GM10248 (cell line): ENCODE measurements around the gene TBX15.
"Not testable (repeated sequence)": the region's sequence is repeated elsewhere in the genome, so short reads cannot be mapped to it uniquely, and the experiment has no call there.

Source experiments
- CTCF ChIA-PET: fragments of 300-600 bp; sonication (Branson Sonifier 250); formaldehyde crosslinking; extraction: SDS; loops from one replicate; lab custom pipeline; 2021; ENCODE audit warnings: antibody characterized with exemption; lab: Yijun Ruan, JAX
- POLR2A ChIA-PET: fragments of 350-650 bp; sonication (Branson Sonifier 250); formaldehyde crosslinking; extraction: SDS; loops from one replicate; lab custom pipeline; 2020; ENCODE audit warnings: antibody characterized with exemption; lab: Yijun Ruan, JAX
- DNase-seq: peaks from one replicate; pipeline ENCODE4 v3.0.0; 2012; ENCODE audit errors: extremely low spot score
- TF ChIP-seq, protein P1 (sequence below): IDR thresholded peaks from 2 replicates; pipeline ENCODE4 v1.5.1; 2012; ENCODE audit warnings: mild to moderate bottlenecking, low read depth; ENCODE audit errors: extremely low read depth, missing control alignments, control extremely low read depth

Gene TBX15

DNA sequence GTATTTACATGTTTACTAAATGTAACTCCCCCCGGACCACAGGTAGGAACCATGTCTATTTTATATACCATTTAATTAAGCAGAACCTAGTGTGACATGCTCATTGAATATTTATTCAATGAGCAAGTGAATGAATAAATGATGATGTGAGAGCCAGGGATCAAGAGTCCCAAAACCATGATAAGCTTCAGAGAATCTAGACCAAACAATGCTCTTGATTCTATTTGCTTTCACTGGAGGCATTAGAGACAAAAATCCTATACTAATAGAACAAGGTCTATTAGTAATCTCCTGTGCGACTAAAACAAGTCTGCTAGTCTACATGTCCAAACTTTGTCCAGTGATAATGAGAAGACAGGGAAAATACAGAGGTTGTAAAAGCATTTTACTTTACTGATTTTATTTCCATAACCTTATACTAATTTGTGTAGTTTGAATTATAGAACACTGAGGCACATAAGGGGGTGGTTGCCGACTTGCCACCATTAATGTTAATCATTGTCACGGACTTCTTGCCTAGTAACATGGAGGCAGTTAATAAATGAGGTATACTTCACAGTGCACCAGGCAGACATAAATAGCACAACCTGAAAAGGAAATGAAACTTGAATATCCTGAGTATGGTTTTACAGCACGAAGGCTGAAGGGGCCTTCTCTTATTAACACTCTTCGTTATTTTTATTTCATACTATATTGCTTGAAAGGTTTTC lies 69.8 kb downstream of the TBX15 start:
- DNase-seq: peak; percentile 9
- POLR2A ChIA-PET: no interaction called here
- TF ChIP-seq, protein P1, sequence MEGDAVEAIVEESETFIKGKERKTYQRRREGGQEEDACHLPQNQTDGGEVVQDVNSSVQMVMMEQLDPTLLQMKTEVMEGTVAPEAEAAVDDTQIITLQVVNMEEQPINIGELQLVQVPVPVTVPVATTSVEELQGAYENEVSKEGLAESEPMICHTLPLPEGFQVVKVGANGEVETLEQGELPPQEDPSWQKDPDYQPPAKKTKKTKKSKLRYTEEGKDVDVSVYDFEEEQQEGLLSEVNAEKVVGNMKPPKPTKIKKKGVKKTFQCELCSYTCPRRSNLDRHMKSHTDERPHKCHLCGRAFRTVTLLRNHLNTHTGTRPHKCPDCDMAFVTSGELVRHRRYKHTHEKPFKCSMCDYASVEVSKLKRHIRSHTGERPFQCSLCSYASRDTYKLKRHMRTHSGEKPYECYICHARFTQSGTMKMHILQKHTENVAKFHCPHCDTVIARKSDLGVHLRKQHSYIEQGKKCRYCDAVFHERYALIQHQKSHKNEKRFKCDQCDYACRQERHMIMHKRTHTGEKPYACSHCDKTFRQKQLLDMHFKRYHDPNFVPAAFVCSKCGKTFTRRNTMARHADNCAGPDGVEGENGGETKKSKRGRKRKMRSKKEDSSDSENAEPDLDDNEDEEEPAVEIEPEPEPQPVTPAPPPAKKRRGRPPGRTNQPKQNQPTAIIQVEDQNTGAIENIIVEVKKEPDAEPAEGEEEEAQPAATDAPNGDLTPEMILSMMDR: no peak
- CTCF ChIA-PET: interaction anchor here (1.6 kb wide), 1 partner anchor 91 kb away, joined by 3 read pairs; no protein-coding TSS in a partner anchor

DNA sequence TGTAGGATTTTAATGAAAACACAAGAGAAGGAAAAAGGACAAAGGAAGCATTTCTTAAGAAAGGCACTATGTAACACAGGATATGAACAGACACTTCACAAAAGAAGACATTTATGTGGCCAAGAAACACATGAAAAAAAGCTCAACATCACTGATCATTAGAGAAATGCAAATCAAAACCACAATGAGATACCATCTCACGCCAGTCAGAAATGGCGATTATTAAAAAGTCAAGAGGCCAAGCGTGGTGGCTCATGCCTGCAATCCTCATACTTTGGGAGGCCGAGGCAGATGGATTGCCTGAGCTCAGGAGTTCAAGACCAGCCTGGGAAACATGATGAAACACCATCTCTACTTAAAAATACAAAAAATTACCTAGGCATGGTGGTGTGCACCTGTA lies 71.8 kb downstream of the TBX15 start:
- CTCF ChIA-PET: interaction anchor here (1.0 to 1.7 kb wide), 2 partner anchors 8 to 43 kb away, joined by 3 to 4 read pairs; no protein-coding TSS in a partner anchor
- POLR2A ChIA-PET: not testable (repeated sequence)

DNA sequence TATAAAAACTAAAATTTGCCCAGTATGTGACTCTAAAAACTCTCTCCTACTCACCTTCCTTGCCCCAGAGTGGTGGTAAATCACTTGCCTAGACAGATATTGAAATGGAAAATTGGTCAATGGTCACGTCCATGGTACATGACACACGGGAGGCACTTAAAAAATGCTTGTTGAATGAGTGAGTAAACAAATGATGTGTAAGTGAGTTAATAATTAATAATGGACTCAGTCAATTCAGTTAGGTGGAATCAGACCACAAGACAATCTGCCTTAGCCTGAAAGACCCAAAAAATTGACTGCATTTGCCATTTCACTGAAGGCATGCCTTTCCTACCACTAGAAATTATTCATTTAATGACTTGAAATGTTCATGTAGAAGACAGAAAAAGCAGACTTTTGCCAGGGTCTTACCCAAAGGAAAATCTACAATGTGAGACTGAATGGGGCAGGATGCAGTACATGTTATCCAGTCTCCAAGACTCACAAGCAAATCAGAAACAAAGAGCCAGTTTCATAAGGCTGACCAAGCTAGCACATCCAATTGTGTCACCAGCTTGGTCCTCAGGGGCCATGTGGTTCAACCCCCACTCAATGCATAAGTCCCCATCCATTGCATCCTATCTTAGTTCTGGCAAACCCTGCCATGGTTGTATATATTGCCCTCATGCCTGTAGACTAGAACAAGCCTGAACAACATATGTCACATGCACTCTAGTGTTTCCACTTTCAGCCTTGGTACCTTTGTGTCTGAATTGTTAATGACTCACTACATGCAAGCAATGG lies 73.6 kb downstream of the TBX15 start:
- POLR2A ChIA-PET: no interaction called here
- TF ChIP-seq, protein P1: no peak
- CTCF ChIA-PET: interaction anchor here (1.3 kb wide), 1 partner anchor 16 kb away, joined by 3 read pairs; no protein-coding TSS in a partner anchor
- DNase-seq: no peak

More for the DNA sequence above, 71.8 kb downstream of the TBX15 start:
- not testable (repeated sequence) for DNase-seq

DNA sequence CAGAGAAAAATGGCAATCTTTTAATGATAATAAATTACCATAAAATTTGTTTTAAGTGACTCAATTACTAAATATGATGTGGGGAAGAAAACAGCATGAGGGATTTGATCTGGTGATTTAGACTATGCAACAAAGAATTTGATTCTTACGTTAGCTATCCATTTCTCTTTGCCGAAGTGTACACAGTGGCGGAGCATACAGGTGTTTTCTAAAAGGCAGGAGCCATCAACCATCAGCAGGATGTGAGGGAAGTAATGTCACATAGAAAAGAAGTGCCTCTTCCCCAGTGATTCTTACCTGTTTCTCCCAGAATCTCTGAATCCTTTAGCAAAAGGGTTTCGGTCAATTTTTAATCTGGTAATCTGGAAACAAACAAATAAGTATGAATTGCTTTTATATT lies 74.3 kb downstream of the TBX15 start:
- POLR2A ChIA-PET: no interaction called here
- CTCF ChIA-PET: interaction anchor here (1.3 kb wide), 1 partner anchor 15 kb away, joined by 3 read pairs; no protein-coding TSS in a partner anchor
- TF ChIP-seq, protein P1: no peak
- no peak for DNase-seq

DNA sequence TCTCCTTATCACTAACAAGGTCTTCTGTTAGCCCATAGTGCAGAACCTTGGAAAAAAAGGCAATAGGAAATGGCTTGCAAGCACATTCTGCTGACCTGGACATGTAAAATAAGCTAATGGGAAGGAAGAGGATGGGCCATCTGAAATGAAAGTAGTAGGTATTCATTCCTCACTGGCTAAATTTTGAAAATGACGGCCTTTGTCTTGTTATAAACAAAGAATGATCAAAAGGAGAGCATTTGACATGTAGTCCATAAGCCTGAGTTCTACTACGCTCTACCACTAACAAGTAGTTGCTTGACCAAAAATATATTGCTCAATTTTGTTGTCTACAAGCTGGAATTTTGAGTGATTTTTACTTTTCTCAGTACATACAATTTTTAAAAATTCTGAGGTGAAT lies 75.6 kb downstream of the TBX15 start:
- no peak for DNase-seq
- ChIA-PET POLR2A (no interaction called here), CTCF (no interaction called here)
- TF ChIP-seq, protein P1: no peak

DNA sequence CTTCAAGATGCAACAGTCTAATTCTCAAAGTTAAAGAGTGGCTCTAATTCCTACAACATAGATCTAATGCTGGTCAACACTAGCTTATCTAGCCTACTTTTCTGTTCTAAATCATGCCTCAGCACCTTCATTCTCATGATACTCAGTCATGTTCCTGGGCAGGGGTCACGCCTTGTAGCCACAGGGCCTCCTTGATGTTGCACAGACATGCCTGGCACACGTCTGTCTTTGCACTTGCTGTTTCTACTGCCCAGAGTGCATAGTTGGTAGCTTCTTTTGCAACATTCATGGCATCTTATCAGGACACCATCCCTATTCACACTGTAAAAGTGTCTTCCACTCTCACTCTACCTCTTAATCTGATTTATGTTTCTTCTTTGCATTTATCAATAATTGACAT lies 76.6 kb downstream of the TBX15 start:
- ChIA-PET POLR2A (no interaction called here), CTCF (no interaction called here)
- DNase-seq: no peak
- TF ChIP-seq, protein P1: no peak
